ENCODE results near the gene RNF39.
A peak's percentile ranks its signal among the peaks of the same experiment; 100 is the strongest.
"Not testable (repeated sequence)": the region's sequence is repeated elsewhere in the genome, so short reads cannot be mapped to it uniquely, and the experiment has no call there.

RNF39 gene

GRCh38 chr6:30061092-30061857, 14.3 kb downstream of the RNF39 start, which contains the start of gene POLR1H:
POLR1H (plus strand) TSS chr6:30061265; CDS start chr6:30061525, 260 bp downstream.
- peak; percentile 82 for DNase-seq

- DNase-seq = no peak
These were observed 14.9 kb downstream of the RNF39 start for GRCh38 chr6:30060606-30061091.

GRCh38 chr6:30055513-30055912, 20.1 kb downstream of the RNF39 start:
- DNase-seq = no peak

- no peak for DNase-seq
These were observed 21.9 kb downstream of the RNF39 start for GRCh38 chr6:30053682-30054081.

- no peak for DNase-seq
These were observed 28.3 kb downstream of the RNF39 start for GRCh38 chr6:30047220-30047619.

- DNase-seq = no peak
These were observed 30.9 kb downstream of the RNF39 start for GRCh38 chr6:30044630-30045029.

GRCh38 chr6:30043744-30044143, 31.8 kb downstream of the RNF39 start:
- DNase-seq = no peak

- no peak for DNase-seq
These were observed 32.7 kb downstream of the RNF39 start for GRCh38 chr6:30042914-30043313.

- DNase-seq = no peak
These were observed 33.1 kb downstream of the RNF39 start for GRCh38 chr6:30042476-30042875.

- DNase-seq = no peak
These were observed 33.7 kb downstream of the RNF39 start for GRCh38 chr6:30041821-30042220.

GRCh38 chr6:30041221-30041620, 34.3 kb downstream of the RNF39 start:
- DNase-seq = no peak

GRCh38 chr6:30037182-30037788, 38.3 kb downstream of the RNF39 start:
- DNase-seq = no peak

- DNase-seq = no peak
These were observed 39.8 kb downstream of the RNF39 start for GRCh38 chr6:30035784-30036183.

- not testable (repeated sequence) for DNase-seq
These were observed 42.1 kb downstream of the RNF39 start for GRCh38 chr6:30033440-30033839.

GRCh38 chr6:30031381-30031780, 44.2 kb downstream of the RNF39 start:
- DNase-seq = no peak

- DNase-seq = no peak
These were observed 46.0 kb downstream of the RNF39 start for GRCh38 chr6:30029588-30029987.

GRCh38 chr6:30025186-30025585, 50.4 kb downstream of the RNF39 start:
- no peak for DNase-seq

- DNase-seq = not testable (repeated sequence)
These were observed 52.9 kb downstream of the RNF39 start for GRCh38 chr6:30022712-30023111.

- no peak for DNase-seq
These were observed 53.4 kb downstream of the RNF39 start for GRCh38 chr6:30022189-30022588.

GRCh38 chr6:30020626-30021025, 54.9 kb downstream of the RNF39 start:
- no peak for DNase-seq

Data from stimulated activated naive CD4-positive, alpha-beta T cell treated with Interleukin-2 at 50 U/mL for 16 hours (primary cell).